HG02943 (cell line): ENCODE measurements around the gene PPTC7.
"Not testable (repeated sequence)": the region's sequence is repeated elsewhere in the genome, so short reads cannot be mapped to it uniquely, and the experiment has no call there.

Experiments used
- ATAC-seq: cut with Tn5 transposase; IDR thresholded peaks from one replicate; pipeline ENCODE4 v1.9.1; 2021; ENCODE audit warnings: mild to moderate bottlenecking, low read depth, moderate library complexity; ENCODE audit not compliant: unreplicated experiment

PPTC7 gene

GRCh38 chr12:110583137-110584059 is at the start of gene PPTC7:
Gene PPTC7 (minus strand): TSS chr12:110583318. CDS start chr12:110583031, 287 bp downstream.
- ATAC-seq, result peak; percentile 64

GRCh38 chr12:110627500-110628195 is 44.5 kb upstream of the PPTC7 start:
- ATAC-seq, result no peak

GRCh38 chr12:110622582-110622981 is 39.5 kb upstream of the PPTC7 start:
- no peak for ATAC-seq

GRCh38 chr12:110619534-110619953 is 36.4 kb upstream of the PPTC7 start:
- ATAC-seq, result no peak

- no peak for ATAC-seq
These were observed 33.5 kb upstream of the PPTC7 start for GRCh38 chr12:110616471-110617115.

GRCh38 chr12:110615171-110615570 is 32.1 kb upstream of the PPTC7 start:
- ATAC-seq, result no peak

- peak; percentile 89 for ATAC-seq
These were observed 30.9 kb upstream of the PPTC7 start, which contains the start of gene TCTN1 for GRCh38 chr12:110613771-110614684. Gene TCTN1 (plus strand): TSS chr12:110614129. CDS start chr12:110614183, 54 bp downstream.

GRCh38 chr12:110613071-110613770 is 30.1 kb upstream of the PPTC7 start:
- ATAC-seq, result no peak

- no peak for ATAC-seq
These were observed 23.1 kb upstream of the PPTC7 start for GRCh38 chr12:110606253-110606611.

- ATAC-seq, result not testable (repeated sequence)
These were observed 19.1 kb upstream of the PPTC7 start for GRCh38 chr12:110602085-110602814.

- ATAC-seq, result no peak
These were observed 17.1 kb upstream of the PPTC7 start for GRCh38 chr12:110600254-110600653.

GRCh38 chr12:110599334-110599733 is 16.2 kb upstream of the PPTC7 start:
- ATAC-seq, result no peak

- no peak for ATAC-seq
These were observed 14.8 kb upstream of the PPTC7 start for GRCh38 chr12:110597885-110598284.

GRCh38 chr12:110592919-110593318 is 9.8 kb upstream of the PPTC7 start:
- ATAC-seq, result not testable (repeated sequence)

GRCh38 chr12:110592078-110592477 is 9.0 kb upstream of the PPTC7 start:
- no peak for ATAC-seq

- ATAC-seq, result no peak
These were observed 8.4 kb upstream of the PPTC7 start for GRCh38 chr12:110591451-110592051.

- ATAC-seq, result no peak
These were observed 7.7 kb upstream of the PPTC7 start for GRCh38 chr12:110590806-110591326.

GRCh38 chr12:110590059-110590458 is 6.9 kb upstream of the PPTC7 start:
- no peak for ATAC-seq
